Naive thymus-derived CD8-positive, alpha-beta T cell (primary cell): ENCODE data around the gene SKIC2. TPM values are rescaled to one million over a fixed set of nuclear protein-coding genes. Genes with fewer than 3 reads are reported as not detected.
"Not testable (repeated sequence)": the region's sequence is repeated elsewhere in the genome, so short reads cannot be mapped to it uniquely, and the experiment has no call there.

Experiments used
- ATAC-seq, 2 donors: fragments of 150-1000 bp; cut with Tn5 transposase in 1 of 2; sonication (Bioruptor Pico), chemical (Tn5 transposase) in 1 of 2; 1 replicate in 1 of 2; 2 replicates in 1 of 2; pipeline ENCODE4 v1.10.0; 2021; ENCODE audit warnings: mild to moderate bottlenecking in 2 of 2, moderate library complexity in 2 of 2
- POLR2A ChIA-PET: fragments of 350-600 bp; sonication (Branson Sonifier 250); formaldehyde crosslinking; loops from one replicate; lab custom pipeline; 2021; ENCODE audit warnings: antibody characterized with exemption; lab: Charles Lee
- DNase-seq, 10 donors: peaks; one replicate each; pipeline versions ENCODE4 v3.0.0 to v3.0.0-alpha.2; 2020 to 2022
- H3K27ac Mint-ChIP-seq, 10 donors: one replicate each; pipeline ENCODE4 v1.8.0; 2020 to 2022; ENCODE audit warnings: mild to moderate bottlenecking in 10 of 10, mixed read lengths in 10 of 10, moderate library complexity in 4 of 10, inconsistent platforms in 1 of 10
- H3K27me3 Mint-ChIP-seq, 5 donors: one replicate each; pipeline ENCODE4 v1.8.0; 2021 to 2022; ENCODE audit warnings: mixed read lengths in 5 of 5
- H3K36me3 Mint-ChIP-seq, 3 donors: one replicate each; pipeline ENCODE4 v1.8.0; 2020 to 2022; ENCODE audit warnings: mixed read lengths in 3 of 3, mild to moderate bottlenecking in 2 of 3, inconsistent platforms in 1 of 3
- H3K4me1 Mint-ChIP-seq, 4 donors: one replicate each; pipeline ENCODE4 v1.8.0; 2021 to 2022; ENCODE audit warnings: mixed read lengths in 4 of 4
- H3K4me3 Mint-ChIP-seq, 10 donors: one replicate each; pipeline ENCODE4 v1.8.0; 2020 to 2022; ENCODE audit warnings: mild to moderate bottlenecking in 10 of 10, mixed read lengths in 10 of 10, moderate library complexity in 6 of 10, inconsistent platforms in 1 of 10
- H3K9me3 Mint-ChIP-seq, 9 donors: one replicate each; pipeline ENCODE4 v1.8.0; 2020 to 2022; ENCODE audit warnings: mixed read lengths in 9 of 9, mild to moderate bottlenecking in 3 of 9, inconsistent platforms in 1 of 9, moderate library complexity in 1 of 9
- microRNA-seq: library from miRNA; unstranded; fragments of <30 nt; microRNA quantifications from one replicate; pipeline ENCODE4 v1.2.0, GENCODE V29; 2022; ENCODE audit warnings: borderline microRNAs expressed
- polyA plus RNA-seq, 3 donors: library from polyadenylated mRNA; unstranded; fragments of 300-500 nt; fragmentation: Illumina TruSeq; gene quantifications; one replicate each; pipeline ENCODE4 v1.2.3, GENCODE V29; 2021
- total RNA-seq, 8 experiments: library from RNA in 2 of 8; stranded (reverse) in 2 of 8; gene quantifications; one replicate each; pipeline ENCODE4 v1.2.3 and lab custom pipeline; 2021 to 2026

The SKIC2 gene
- total and polyA plus RNA-seq, 5 experiments from 2014 or later = 18.1 to 141 (median 19.9) TPM

DNA sequence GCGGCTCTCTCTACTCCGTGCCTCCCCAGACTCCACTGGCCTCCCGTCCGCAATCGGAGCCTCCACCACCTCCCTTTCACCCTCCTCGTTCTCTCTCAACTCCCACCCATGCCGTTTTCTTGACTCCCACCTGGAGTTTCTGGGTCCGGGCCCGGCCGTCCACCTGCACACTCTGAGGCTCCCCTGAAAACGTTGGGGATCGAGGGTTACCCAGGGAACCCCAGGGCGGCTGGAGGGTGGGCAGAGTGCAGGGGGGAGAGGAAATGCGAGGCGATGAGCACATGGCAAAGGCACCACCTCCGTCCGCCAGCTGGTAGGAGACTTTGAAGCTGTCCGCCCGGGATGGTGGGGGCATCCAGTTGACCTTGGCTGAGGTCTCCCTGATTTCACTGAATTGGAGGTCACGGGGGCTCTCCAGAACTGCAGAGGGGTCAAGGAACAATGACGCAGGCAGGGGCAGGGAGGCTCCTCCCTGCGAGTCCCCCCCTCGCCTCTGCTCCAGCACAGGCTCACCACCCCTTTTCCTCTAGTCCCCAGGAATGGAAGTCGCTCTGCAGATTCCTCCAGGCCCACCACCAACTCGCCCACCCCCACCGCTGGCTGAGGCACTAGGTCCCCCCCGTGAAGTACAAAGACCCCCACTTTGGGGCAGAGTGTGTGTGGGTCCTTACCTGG is 52.0 kb downstream of the SKIC2 start:
- H3K27ac Mint-ChIP-seq, H3K36me3 Mint-ChIP-seq, H3K9me3 Mint-ChIP-seq, H3K4me1 Mint-ChIP-seq, H3K27me3 Mint-ChIP-seq, H3K4me3 Mint-ChIP-seq, ATAC-seq, POLR2A ChIA-PET: not testable (repeated sequence)
- peak in 1 of 10 donors; percentile 50 for DNase-seq

DNA sequence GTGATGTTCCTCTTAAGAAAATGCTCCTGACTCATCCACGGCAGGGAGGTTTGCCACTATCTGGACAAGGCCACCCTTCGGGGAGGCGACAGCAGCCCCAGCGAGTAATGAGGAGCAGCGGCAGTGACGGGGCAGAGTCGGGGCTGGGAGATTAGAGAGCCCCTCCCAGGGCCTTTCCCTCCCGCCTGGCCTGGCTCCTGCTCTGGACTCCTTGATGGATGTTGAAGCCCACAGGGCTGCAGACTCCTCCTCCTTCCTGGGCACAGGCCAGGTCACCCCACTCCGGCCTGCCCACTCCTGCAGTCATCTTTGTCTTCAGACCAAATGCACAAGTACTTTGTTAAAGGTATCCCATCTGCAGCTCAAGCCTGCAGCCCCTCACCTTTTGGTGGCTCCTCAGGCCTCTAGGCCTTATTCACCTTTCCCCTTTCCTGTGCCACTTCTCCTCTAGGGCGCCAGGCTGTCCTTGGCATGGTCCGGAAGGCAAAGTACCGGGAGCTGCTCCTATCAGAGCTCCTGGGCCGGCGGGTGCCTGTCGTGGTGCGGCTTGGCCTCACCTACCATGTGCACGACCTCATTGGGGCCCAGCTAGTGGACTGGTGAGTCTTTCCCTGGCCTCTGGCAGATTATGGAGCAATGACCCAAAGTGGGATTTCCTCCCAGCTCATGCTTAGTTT is 54.1 kb downstream of the SKIC2 start:
- H3K36me3 Mint-ChIP-seq, H3K27me3 Mint-ChIP-seq, ATAC-seq, H3K4me3 Mint-ChIP-seq, POLR2A ChIA-PET, H3K4me1 Mint-ChIP-seq, H3K9me3 Mint-ChIP-seq, H3K27ac Mint-ChIP-seq: not testable (repeated sequence)
- DNase-seq = peak in 1 of 10 donors; percentile 0

DNA sequence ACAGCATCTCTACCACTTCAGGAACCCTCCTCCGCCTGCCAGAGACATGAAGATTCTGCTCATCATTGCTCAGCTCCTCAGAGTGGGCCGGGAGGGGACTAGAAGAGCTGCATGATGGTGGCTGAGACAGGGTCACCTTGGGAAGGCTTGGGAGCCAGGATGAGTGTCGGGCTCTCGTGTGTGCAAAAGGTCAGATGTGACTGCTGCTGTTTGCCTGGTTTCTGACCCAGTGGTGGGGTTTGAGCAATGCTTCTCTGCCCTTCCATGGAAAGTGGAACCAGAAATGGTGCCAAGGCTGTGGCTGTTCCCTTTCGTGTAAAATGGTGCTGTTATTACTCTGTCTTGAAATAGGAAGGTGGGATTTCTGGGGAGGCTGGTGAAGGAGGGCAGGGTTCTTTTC is 54.8 kb downstream of the SKIC2 start:
- ATAC-seq = not testable (repeated sequence)

DNA sequence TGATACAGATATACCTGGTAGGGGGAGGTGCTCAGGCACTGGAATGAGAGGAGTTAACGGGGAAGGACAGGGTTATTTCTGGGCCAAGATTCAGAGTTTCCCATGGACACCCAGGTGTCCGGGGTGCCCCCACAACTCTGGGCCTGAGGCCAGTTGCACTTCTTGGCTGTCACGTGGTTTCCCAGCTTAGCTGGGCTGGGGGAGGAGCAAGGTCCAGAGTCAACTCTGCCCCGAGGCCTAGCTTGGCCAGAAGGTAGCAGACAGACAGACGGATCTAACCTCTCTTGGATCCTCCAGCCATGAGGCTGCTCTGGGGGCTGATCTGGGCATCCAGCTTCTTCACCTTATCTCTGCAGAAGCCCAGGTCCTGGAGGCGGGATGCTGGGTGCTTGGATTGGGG is 55.6 kb downstream of the SKIC2 start, which contains the start of gene C4B:
Gene C4B, plus strand, starts transcription at position 249 of the 400 bp plus-strand sequence. Its CDS starts 51 bp downstream, at position 300.
- not testable (repeated sequence) for H3K9me3 Mint-ChIP-seq, H3K4me3 Mint-ChIP-seq, ATAC-seq

More for the DNA sequence above, 54.8 kb downstream of the SKIC2 start:
- H3K4me1 Mint-ChIP-seq, H3K4me3 Mint-ChIP-seq, H3K27ac Mint-ChIP-seq, DNase-seq, H3K9me3 Mint-ChIP-seq, POLR2A ChIA-PET, H3K27me3 Mint-ChIP-seq, H3K36me3 Mint-ChIP-seq: not testable (repeated sequence)

More for the DNA sequence above, 55.6 kb downstream of the SKIC2 start, which contains the start of gene C4B:
- DNase-seq, H3K4me1 Mint-ChIP-seq, H3K27ac Mint-ChIP-seq, H3K27me3 Mint-ChIP-seq, H3K36me3 Mint-ChIP-seq, POLR2A ChIA-PET: not testable (repeated sequence)

Small RNAs within 50 kb of the gene (microRNA-seq; reads per million reads assigned to microRNA genes)
- not detected for gene MIR1236

Other genes starting within 250 kb of the SKIC2 start
Only the 30 nearest of the 35 such genes appear.
- gene DDAH2, start 229.9 kb upstream of the SKIC2 start, total RNA-seq = 1 to 10 TPM; 3.1 to 5.1 TPM
- 10 to 100 TPM in 2 of 3 donors, 1 to 10 TPM in 1; 8.0 to 14.7 (median 10.3) TPM for gene DDAH2, start 229.9 kb upstream of the SKIC2 start, polyA plus RNA-seq
- 10 to 100 TPM; 23.7 to 27.1 TPM for gene CLIC1, start 222.6 kb upstream of the SKIC2 start, total RNA-seq
- gene CLIC1, start 222.6 kb upstream of the SKIC2 start, polyA plus RNA-seq = 100 to 1,000 TPM in 2 of 3 donors, 10 to 100 TPM in 1; 95.1 to 345 (median 114) TPM
- 1 to 10 TPM; 7.2 to 8.3 TPM for gene MSH5, start 219.2 kb upstream of the SKIC2 start, total RNA-seq
- 1 to 10 TPM in 2 of 3 donors, under 1 TPM in 1; 0.61 to 1.1 (median 1.1) TPM for gene MSH5, start 219.2 kb upstream of the SKIC2 start, polyA plus RNA-seq
- 1 to 10 TPM; 1.6 to 2.1 TPM for gene SAPCD1, start 196.5 kb upstream of the SKIC2 start, total RNA-seq
- gene SAPCD1, start 196.5 kb upstream of the SKIC2 start, polyA plus RNA-seq = not detected
- under 1 TPM; 0.47 to 0.52 TPM for gene VWA7, start 181.8 kb upstream of the SKIC2 start, total RNA-seq
- under 1 TPM in 1 of 3 donors, not detected in 2; 0.34 TPM for gene VWA7, start 181.8 kb upstream of the SKIC2 start, polyA plus RNA-seq
- 10 to 100 TPM; 37.6 to 40.3 TPM for gene VARS1, start 163.4 kb upstream of the SKIC2 start, total RNA-seq
- 10 to 100 TPM; 27.5 to 37.8 (median 30.3) TPM for gene VARS1, start 163.4 kb upstream of the SKIC2 start, polyA plus RNA-seq
- gene LSM2, start 152.2 kb upstream of the SKIC2 start, total RNA-seq = 10 to 100 TPM; 28.9 to 31.9 TPM
- gene LSM2, start 152.2 kb upstream of the SKIC2 start, polyA plus RNA-seq = 10 to 100 TPM; 67.1 to 80.3 (median 77.9) TPM
- gene HSPA1L, start 143.9 kb upstream of the SKIC2 start, total RNA-seq = 1 to 10 TPM; 3.5 to 4.0 TPM
- gene HSPA1L, start 143.9 kb upstream of the SKIC2 start, polyA plus RNA-seq = 1 to 10 TPM in 2 of 3 donors, under 1 TPM in 1; 0.56 to 1.6 (median 1.6) TPM
- gene HSPA1A, start 143.6 kb upstream of the SKIC2 start, total RNA-seq = 10 to 100 TPM; 54.8 to 56.9 TPM
- gene HSPA1A, start 143.6 kb upstream of the SKIC2 start, polyA plus RNA-seq = 10 to 100 TPM in 2 of 3 donors, 1 to 10 TPM in 1; 6.9 to 17.3 (median 11.4) TPM
- 10 to 100 TPM; 39.6 to 42.2 TPM for gene HSPA1B, start 131.4 kb upstream of the SKIC2 start, total RNA-seq
- 1 to 10 TPM in 2 of 3 donors, under 1 TPM in 1; 0.28 to 1.3 (median 1.2) TPM for gene HSPA1B, start 131.4 kb upstream of the SKIC2 start, polyA plus RNA-seq
- 10 to 100 TPM; 15.0 to 15.8 TPM for gene NEU1, start 96.4 kb upstream of the SKIC2 start, total RNA-seq
- gene NEU1, start 96.4 kb upstream of the SKIC2 start, polyA plus RNA-seq = 10 to 100 TPM; 10.9 to 17.9 (median 16.2) TPM
- gene SLC44A4, start 80.2 kb upstream of the SKIC2 start, total RNA-seq = not detected
- gene SLC44A4, start 80.2 kb upstream of the SKIC2 start, polyA plus RNA-seq = not detected
- 10 to 100 TPM; 77.1 to 81.8 TPM for gene EHMT2, start 61.5 kb upstream of the SKIC2 start, total RNA-seq
- 10 to 100 TPM; 37.3 to 57.9 (median 43.0) TPM for gene EHMT2, start 61.5 kb upstream of the SKIC2 start, polyA plus RNA-seq
- 1 to 10 TPM; 3.1 to 3.7 TPM for gene ZBTB12, start 57.1 kb upstream of the SKIC2 start, total RNA-seq
- gene ZBTB12, start 57.1 kb upstream of the SKIC2 start, polyA plus RNA-seq = not detected
- 1 to 10 TPM; 3.8 to 4.3 TPM for gene C2, start 31.5 kb upstream of the SKIC2 start, total RNA-seq
- not detected for gene C2, start 31.5 kb upstream of the SKIC2 start, polyA plus RNA-seq
- gene CFB, start 13.1 kb upstream of the SKIC2 start, total RNA-seq = 1 to 10 TPM; 1.0 to 1.4 TPM
- gene CFB, start 13.1 kb upstream of the SKIC2 start, polyA plus RNA-seq = under 1 TPM in 2 of 3 donors, not detected in 1; 0.22 to 0.61 TPM
- 10 to 100 TPM; 41.7 to 45.1 TPM for gene NELFE, start 204 bp upstream of the SKIC2 start, total RNA-seq
- 10 to 100 TPM; 55.9 to 68.6 (median 66.4) TPM for gene NELFE, start 204 bp upstream of the SKIC2 start, polyA plus RNA-seq
- 10 to 100 TPM; 36.4 to 41.0 TPM for gene DXO, start 13.0 kb downstream of the SKIC2 start, total RNA-seq
- 10 to 100 TPM; 12.5 to 16.4 (median 14.5) TPM for gene DXO, start 13.0 kb downstream of the SKIC2 start, polyA plus RNA-seq
- 1 to 10 TPM; 5.9 to 6.0 TPM for gene C4A, start 22.9 kb downstream of the SKIC2 start, total RNA-seq
- gene C4A, start 22.9 kb downstream of the SKIC2 start, polyA plus RNA-seq = under 1 TPM in 1 of 3 donors, not detected in 2; 0.81 TPM
- 1 to 10 TPM; 7.7 to 8.7 TPM for gene C4B, start 55.6 kb downstream of the SKIC2 start, total RNA-seq
- under 1 TPM in 1 of 3 donors, not detected in 2; 0.31 TPM for gene C4B, start 55.6 kb downstream of the SKIC2 start, polyA plus RNA-seq
- gene CYP21A2, start 79.2 kb downstream of the SKIC2 start, total RNA-seq = 1 to 10 TPM; 1.2 to 1.8 TPM
- not detected for gene CYP21A2, start 79.2 kb downstream of the SKIC2 start, polyA plus RNA-seq
- gene TNXB, start 150.2 kb downstream of the SKIC2 start, total RNA-seq = 10 to 100 TPM; 14.5 to 17.8 TPM
- gene TNXB, start 150.2 kb downstream of the SKIC2 start, polyA plus RNA-seq = under 1 TPM in 1 of 3 donors, not detected in 2; 0.13 TPM
- gene ATF6B, start 169.1 kb downstream of the SKIC2 start, total RNA-seq = 100 to 1,000 TPM; 140 to 141 TPM
- gene ATF6B, start 169.1 kb downstream of the SKIC2 start, polyA plus RNA-seq = 10 to 100 TPM; 17.5 to 25.7 (median 21.4) TPM
- gene FKBPL, start 171.1 kb downstream of the SKIC2 start, total RNA-seq = 1 to 10 TPM; 1.8 to 2.1 TPM
- gene FKBPL, start 171.1 kb downstream of the SKIC2 start, polyA plus RNA-seq = 1 to 10 TPM in 1 of 3 donors, under 1 TPM in 2; 0.37 to 2.5 (median 0.51) TPM
- gene PRRT1, start 192.8 kb downstream of the SKIC2 start, total RNA-seq = 1 to 10 TPM; 5.5 to 5.6 TPM
- 1 to 10 TPM; 1.2 to 3.6 (median 2.8) TPM for gene PRRT1, start 192.8 kb downstream of the SKIC2 start, polyA plus RNA-seq
- gene PPT2, start 195.0 kb downstream of the SKIC2 start, total RNA-seq = 10 to 100 TPM; 22.6 to 23.1 TPM
- 10 to 100 TPM; 17.3 to 20.6 (median 18.3) TPM for gene PPT2, start 195.0 kb downstream of the SKIC2 start, polyA plus RNA-seq
- 10 to 100 TPM; 29.3 to 30.1 TPM for gene EGFL8, start 205.4 kb downstream of the SKIC2 start, total RNA-seq
- gene EGFL8, start 205.4 kb downstream of the SKIC2 start, polyA plus RNA-seq = under 1 TPM in 1 of 3 donors, not detected in 2; 0.61 TPM
- gene AGPAT1, start 216.9 kb downstream of the SKIC2 start, total RNA-seq = 10 to 100 TPM; 27.5 to 28.6 TPM
- gene AGPAT1, start 216.9 kb downstream of the SKIC2 start, polyA plus RNA-seq = 10 to 100 TPM; 16.3 to 19.5 (median 19.1) TPM
- 10 to 100 TPM; 38.6 to 40.0 TPM for gene RNF5, start 219.2 kb downstream of the SKIC2 start, total RNA-seq
- gene RNF5, start 219.2 kb downstream of the SKIC2 start, polyA plus RNA-seq = 100 to 1,000 TPM; 102 to 117 (median 102) TPM
- gene AGER, start 225.1 kb downstream of the SKIC2 start, total RNA-seq = 10 to 100 TPM; 56.0 to 60.3 TPM
- gene AGER, start 225.1 kb downstream of the SKIC2 start, polyA plus RNA-seq = 1 to 10 TPM in 1 of 3 donors, under 1 TPM in 2; 0.09 to 1.9 (median 0.25) TPM